HepG2 (cell line): ENCODE results near the gene IL17C. TPM values are rescaled to one million over a fixed set of nuclear protein-coding genes. Genes with fewer than 3 reads are reported as not detected.

ENCODE experiments used
- ATAC-seq: fragments of 200-7000 bp; cut with Tn5 transposase; 3 replicates; pipeline ENCODE4 v1.9.1; 2020; ENCODE audit warnings: mild to moderate bottlenecking, moderate library complexity
- BruUV-seq: library from RNA; stranded (reverse); fragments of 400-500 nt; replicated peaks from 2 replicates; lab custom pipeline; 2021; lab: Mats Ljungman, UMichigan
- CTCF ChIA-PET: fragments of 300-600 bp; formaldehyde crosslinking; extraction: SDS; loops from one replicate; lab custom pipeline; 2021; ENCODE audit warnings: low total read pairs, inconsistent platforms, low intra/inter-chr PET ratio; lab: Yijun Ruan, JAX
- POLR2A ChIA-PET: fragments of 350-600 bp; sonication (Branson Sonifier 250); formaldehyde crosslinking; loops from one replicate; lab custom pipeline; 2020; ENCODE audit warnings: antibody characterized with exemption, inconsistent platforms; lab: Yijun Ruan, JAX
- DNase-seq: peaks from one replicate; pipeline ENCODE4 v3.0.0-alpha.2; 2015; ENCODE audit warnings: low spot score
- FAIRE-seq: peaks from 3 replicates; lab custom pipeline; 2011; peaks lifted over from hg19 to GRCh38; lab: Jason Lieb, UNC
- H2AFZ ChIP-seq: one replicate; pipeline ENCODE4 v1.6.1; 2011; ENCODE audit warnings: low read length, inconsistent platforms
- H3K27ac ChIP-seq: fragments of 300-600 bp; 3 replicates; pipeline ENCODE4 v1.8.0; 2011; ENCODE audit warnings: mixed run types, mild to moderate bottlenecking, mixed read lengths, low read length, inconsistent platforms; ENCODE audit not compliant: insufficient read depth; ENCODE audit errors: extremely low read length
- H3K27me3 ChIP-seq, 2 experiments: fragments of 200-600 bp in 1 of 2; 2 replicates in 1 of 2; 3 replicates in 1 of 2; pipeline versions ENCODE4 v1.6.0 to v1.8.0; 2011; ENCODE audit warnings: low read length in 2 of 2, mild to moderate bottlenecking in 2 of 2, moderate library complexity in 2 of 2, inconsistent platforms in 1 of 2; ENCODE audit not compliant: insufficient read depth in 2 of 2, control insufficient read depth in 1 of 2
- H3K36me3 ChIP-seq, 2 experiments: fragments of 200-600 bp in 1 of 2; replicated peaks in 1 of 2; 2 replicates in 1 of 2; 3 replicates in 1 of 2; pipeline versions ENCODE4 v1.5.1 to v1.8.0; 2011; ENCODE audit warnings: low read length in 2 of 2, inconsistent platforms in 1 of 2; ENCODE audit not compliant: insufficient read depth in 2 of 2, control insufficient read depth in 1 of 2
- H3K4me1 ChIP-seq: 2 replicates; pipeline ENCODE4 v1.5.1; 2012; ENCODE audit warnings: low read length, inconsistent platforms; ENCODE audit not compliant: insufficient read depth
- H3K4me2 ChIP-seq: 2 replicates; pipeline ENCODE4 v1.6.0; 2011; ENCODE audit warnings: low read depth, low read length, inconsistent platforms
- H3K4me3 ChIP-seq, 3 experiments: fragments of 200-600 bp in 1 of 3; sonication (generic), shearing (Covaris generic) in 1 of 3; replicated peaks in 1 of 3; 2 replicates each; pipeline ENCODE4 v1.5.1; 2011 to 2016; ENCODE audit warnings: low read length in 3 of 3, inconsistent platforms in 2 of 3, low read depth in 2 of 3, mild to moderate bottlenecking in 2 of 3, control low read depth in 1 of 3, mixed read lengths in 1 of 3; ENCODE audit not compliant: insufficient read depth in 1 of 3
- H3K79me2 ChIP-seq: one replicate; pipeline ENCODE4 v1.6.1; 2011; ENCODE audit warnings: low read length, inconsistent platforms; ENCODE audit not compliant: insufficient read depth
- H3K9ac ChIP-seq: 2 replicates; pipeline ENCODE4 v1.6.0; 2011; ENCODE audit warnings: mild to moderate bottlenecking, low read depth, low read length, inconsistent platforms; ENCODE audit not compliant: insufficient read depth
- H3K9me3 ChIP-seq: 2 replicates; pipeline ENCODE4 v1.5.1; 2012; ENCODE audit warnings: mild to moderate bottlenecking, low read length
- H4K20me1 ChIP-seq: 2 replicates; pipeline ENCODE4 v1.6.0; 2011; ENCODE audit warnings: inconsistent platforms, mild to moderate bottlenecking, low read length, moderate library complexity; ENCODE audit not compliant: insufficient read depth
- PRDM15 ChIP-seq: sonication (generic); formaldehyde crosslinking; IDR thresholded peaks from 2 replicates; pipeline ENCODE4 v1.4.0; 2020; ENCODE audit warnings: missing genetic modification reagents
- STAG1 ChIP-seq: sonication (generic); formaldehyde crosslinking; IDR thresholded peaks from 2 replicates; pipeline ENCODE4 v1.4.0; 2020; ENCODE audit warnings: missing genetic modification reagents
- WGBS: methylation state at CpG from one replicate; pipeline ENCODE4 v1.1.6; 2017; ENCODE audit warnings: low lambda C conversion rate; 5-methylcytosine and 5-hydroxymethylcytosine counted together
- in situ Hi-C: cut with HindIII; loops from 2 replicates; pipeline ENCODE4 v1.10.0; 2017; ENCODE audit warnings: low pct_unique_long_range_greater_than_20kb; ENCODE audit not compliant: extremely low pct_ligation_motif_present
- intact Hi-C: fragments of 100-400 bp; cut with micrococcal nuclease; formaldehyde crosslinking; loops from one replicate; pipeline ENCODE4 v1.10.0; 2022; ENCODE audit not compliant: unreplicated experiment
- polyA plus RNA-seq, 8 experiments: library from polyadenylated mRNA; depleted of rRNA in 3 of 8; stranded (reverse) in 7 of 8; unstranded in 1 of 8; fragments of >200 nt; fragmentation: Illumina TruSeq in 4 of 8; extraction: Trizol in 4 of 8; gene quantifications; 2 replicates each; pipeline versions ENCODE4 v1.2.1 to v1.2.3, GENCODE V29; 2011 to 2016; ENCODE audit warnings: low read depth in 4 of 8, missing spikeins in 1 of 8, mixed read lengths in 1 of 8; ENCODE audit not compliant: insufficient read depth in 1 of 8
- total RNA-seq, 5 experiments: library from RNA; depleted of rRNA; stranded (reverse); fragments of >200 nt; fragmentation: Illumina TruSeq; extraction: Trizol; gene quantifications; 2 replicates each; pipeline ENCODE4 v1.2.3, GENCODE V29; 2016; ENCODE audit warnings: low read depth in 1 of 5

Gene IL17C
- total and polyA plus RNA-seq, 2 of the 13 experiments (the other 11 are each of a cell fraction or from before 2014, with no cell fraction given), result not detected

GRCh38 chr16:88610080-88610479, 28.3 kb upstream of the IL17C start:
- ChIA-PET CTCF (no interaction called here), POLR2A (interaction anchor here (1.4 kb wide), 1 partner anchor 39 kb away, joined by 3 read pairs; no protein-coding TSS in a partner anchor)
- in situ Hi-C loops (no loop called here), intact Hi-C loops (no loop called here)
- Histone ChIP-seq H3K4me2 (no peak overlapping the region), H4K20me1 (no peaks in the 10 kb centered on the region), H3K9ac (no peak overlapping the region), H2AFZ (no peak overlapping the region), H3K36me3 (peaks cover 37 to 83% of the 10 kb centered on the region in 2 experiments), H3K27me3 (no peaks in the 10 kb centered on the region), H3K9me3 (no peaks in the 10 kb centered on the region), H3K27ac (no peak overlapping the region), H3K4me1 (no peaks in the 10 kb centered on the region), H3K79me2 (no peaks in the 10 kb centered on the region), H3K4me3 (no peak overlapping the region)
- peak; percentile 12 for FAIRE-seq
- peak; percentile 60 for ATAC-seq
- no TSS peak for BruUV-seq
- no peak for DNase-seq
- 92% methylated on average over 5 of the region's 6 CpGs for WGBS
- TF ChIP-seq STAG1 (CRISPR knock-in tag) (peak; percentile 17; the same call in 1 of the 2 replicates), PRDM15 (CRISPR knock-in tag) (no peak)
